ENCODE measurements around the gene UBQLN4.

The UBQLN4 gene

DNA sequence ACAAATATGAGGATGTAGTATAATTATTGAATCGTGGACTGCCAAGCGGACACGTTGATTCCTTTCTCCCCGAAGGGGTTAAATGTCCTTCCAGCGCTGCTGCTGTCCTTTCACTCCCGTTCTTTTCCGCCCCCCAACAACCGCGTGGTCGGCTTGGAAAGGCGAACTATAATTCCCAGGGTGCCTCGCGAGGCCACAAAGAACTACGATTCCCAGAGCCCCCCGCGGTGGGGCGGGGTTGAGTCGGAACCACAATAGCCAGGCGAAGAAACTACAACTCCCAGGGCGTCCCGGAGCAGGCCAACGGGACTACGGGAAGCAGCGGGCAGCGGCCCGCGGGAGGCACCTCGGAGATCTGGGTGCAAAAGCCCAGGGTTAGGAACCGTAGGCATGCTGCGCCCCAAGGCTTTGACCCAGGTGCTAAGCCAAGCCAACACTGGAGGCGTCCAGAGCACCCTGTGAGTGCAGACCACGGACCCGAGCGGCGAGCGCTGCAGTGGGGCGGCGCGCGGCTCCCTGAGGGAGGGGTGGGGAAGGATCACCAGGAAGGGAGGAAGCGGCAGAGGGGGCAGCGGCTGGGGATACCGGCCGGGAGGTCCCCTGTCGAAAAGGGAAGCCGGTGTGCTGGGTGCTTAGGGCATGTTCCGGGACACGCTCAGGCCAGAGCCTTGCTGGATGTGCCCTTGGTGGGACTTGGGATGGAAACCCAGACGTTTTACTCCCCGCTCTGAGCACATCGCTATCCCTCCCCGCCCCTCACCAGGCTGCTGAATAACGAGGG, 1.1 kb upstream of the UBQLN4 start, which contains the start of gene LAMTOR2:
LAMTOR2 (plus strand) TSS at position 283 of the 781 bp plus-strand sequence; CDS start at position 391, 108 bp downstream.
- peak within 1 kb of the TSS; percentile 84 for H3K4me3 ChIP-seq (ENCODE audit: insufficient read depth, low read length, poor library complexity, severe bottlenecking)
- H3K9me2 ChIP-seq (replicated peaks; ENCODE audit: insufficient read depth, low read length), result no peaks in the 10 kb centered on the region
- H3K27ac ChIP-seq (ENCODE audit: low read depth, low read length), result peak within 1 kb of the TSS; percentile 88
- peaks cover 10% of the 10 kb centered on the region for H3F3A ChIP-seq (ENCODE audit: insufficient read depth)
- TF ChIP-seq, protein P1, sequence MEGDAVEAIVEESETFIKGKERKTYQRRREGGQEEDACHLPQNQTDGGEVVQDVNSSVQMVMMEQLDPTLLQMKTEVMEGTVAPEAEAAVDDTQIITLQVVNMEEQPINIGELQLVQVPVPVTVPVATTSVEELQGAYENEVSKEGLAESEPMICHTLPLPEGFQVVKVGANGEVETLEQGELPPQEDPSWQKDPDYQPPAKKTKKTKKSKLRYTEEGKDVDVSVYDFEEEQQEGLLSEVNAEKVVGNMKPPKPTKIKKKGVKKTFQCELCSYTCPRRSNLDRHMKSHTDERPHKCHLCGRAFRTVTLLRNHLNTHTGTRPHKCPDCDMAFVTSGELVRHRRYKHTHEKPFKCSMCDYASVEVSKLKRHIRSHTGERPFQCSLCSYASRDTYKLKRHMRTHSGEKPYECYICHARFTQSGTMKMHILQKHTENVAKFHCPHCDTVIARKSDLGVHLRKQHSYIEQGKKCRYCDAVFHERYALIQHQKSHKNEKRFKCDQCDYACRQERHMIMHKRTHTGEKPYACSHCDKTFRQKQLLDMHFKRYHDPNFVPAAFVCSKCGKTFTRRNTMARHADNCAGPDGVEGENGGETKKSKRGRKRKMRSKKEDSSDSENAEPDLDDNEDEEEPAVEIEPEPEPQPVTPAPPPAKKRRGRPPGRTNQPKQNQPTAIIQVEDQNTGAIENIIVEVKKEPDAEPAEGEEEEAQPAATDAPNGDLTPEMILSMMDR (IDR thresholded peaks at IDR 0.05; ENCODE audit: insufficient read depth, low read length, poor library complexity, severe bottlenecking), result no peak
- no peak for TF ChIP-seq EZH2phosphoT487 (conservative IDR thresholded peaks at IDR 0.05; ENCODE audit: low read length)
- no peaks in the 10 kb centered on the region for H3K27me3 ChIP-seq (ENCODE audit: low read length)
- peak within 1 kb of the TSS; percentile 98 for H3K4me2 ChIP-seq (ENCODE audit: low read depth, low read length, poor library complexity, severe bottlenecking)
- H4K20me1 ChIP-seq (ENCODE audit: low read depth, low read length), result no peaks in the 10 kb centered on the region
- H2AFZ ChIP-seq (ENCODE audit: low read depth, low read length, severe bottlenecking), result peak within 1 kb of the TSS; percentile 81
- H3K9ac ChIP-seq (ENCODE audit: low read length), result peak within 1 kb of the TSS; percentile 91
- H3K9me3 ChIP-seq (ENCODE audit: insufficient read depth, low read length), result no peaks in the 10 kb centered on the region
- H3K79me2 ChIP-seq (ENCODE audit: insufficient read depth, low read length), result peaks cover 13% of the 10 kb centered on the region
- no peaks in the 10 kb centered on the region for H3K36me3 ChIP-seq (ENCODE audit: low read length)

DNA sequence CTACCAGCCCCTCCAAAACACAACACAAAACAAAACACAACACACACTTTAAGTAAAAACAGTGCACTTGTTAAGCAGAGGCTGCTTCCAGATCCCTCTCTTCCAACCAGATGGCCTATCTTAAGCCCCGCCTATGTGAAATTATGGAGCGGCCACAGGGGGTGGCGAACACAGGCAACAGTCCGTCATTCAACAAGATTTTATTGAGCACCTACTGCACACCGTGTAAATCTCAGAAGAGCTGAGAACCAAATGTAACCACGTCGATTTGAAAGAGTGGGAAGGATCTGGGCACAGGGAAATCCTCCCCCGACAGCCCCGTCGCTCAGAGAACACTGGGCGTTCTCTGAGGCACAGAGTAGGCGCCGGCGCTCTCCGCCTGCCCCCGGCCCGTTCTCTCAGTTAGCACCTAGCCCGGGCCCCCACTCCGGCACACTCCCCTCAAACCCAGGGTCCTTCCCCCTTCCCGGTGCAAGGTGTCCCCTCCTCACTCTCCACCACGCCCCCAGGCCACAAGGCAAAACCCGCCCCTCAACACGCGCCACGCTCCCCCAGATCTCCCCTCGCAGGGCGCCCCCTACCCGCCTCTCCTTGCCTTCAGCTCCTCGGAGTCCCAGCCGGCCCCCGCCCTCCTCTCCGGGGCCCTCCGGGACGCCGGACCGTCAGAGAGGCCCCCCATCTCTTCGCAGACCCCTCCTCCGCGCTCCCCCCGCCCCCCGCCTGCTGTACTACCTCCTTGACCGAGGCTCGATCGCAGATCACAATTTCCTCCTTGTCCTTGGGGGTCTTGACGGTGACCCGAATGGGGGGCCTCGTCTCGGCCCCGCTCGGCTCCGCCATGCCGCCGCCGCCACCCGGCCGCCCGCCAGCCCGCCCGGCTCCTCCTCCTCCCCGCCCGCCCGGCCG, 483 bp downstream of the UBQLN4 start:
- H3K9me3 ChIP-seq (ENCODE audit: insufficient read depth, low read length), result no peaks in the 10 kb centered on the region
- H3K27me3 ChIP-seq (ENCODE audit: low read length), result no peaks in the 10 kb centered on the region
- no peaks in the 10 kb centered on the region for H3K36me3 ChIP-seq (ENCODE audit: low read length)
- H3F3A ChIP-seq (ENCODE audit: insufficient read depth), result peaks cover 10% of the 10 kb centered on the region
- TF ChIP-seq, protein P1 (IDR thresholded peaks at IDR 0.05; ENCODE audit: insufficient read depth, low read length, poor library complexity, severe bottlenecking), result no peak
- TF ChIP-seq EZH2phosphoT487 (conservative IDR thresholded peaks at IDR 0.05; ENCODE audit: low read length), result no peak
- peak overlapping the region; percentile 68 for H3K4me2 ChIP-seq (ENCODE audit: low read depth, low read length, poor library complexity, severe bottlenecking)
- H3K27ac ChIP-seq (ENCODE audit: low read depth, low read length), result peak overlapping the region; percentile 52
- H3K79me2 ChIP-seq (ENCODE audit: insufficient read depth, low read length), result peaks cover 13% of the 10 kb centered on the region
- H3K9ac ChIP-seq (ENCODE audit: low read length), result peak overlapping the region; percentile 91
- H3K4me3 ChIP-seq (ENCODE audit: insufficient read depth, low read length, poor library complexity, severe bottlenecking), result peak overlapping the region; percentile 83
- H4K20me1 ChIP-seq (ENCODE audit: low read depth, low read length), result no peaks in the 10 kb centered on the region
- no peaks in the 10 kb centered on the region for H3K9me2 ChIP-seq (replicated peaks; ENCODE audit: insufficient read depth, low read length)
- H2AFZ ChIP-seq (ENCODE audit: low read depth, low read length, severe bottlenecking), result peak overlapping the region; percentile 22

DNA sequence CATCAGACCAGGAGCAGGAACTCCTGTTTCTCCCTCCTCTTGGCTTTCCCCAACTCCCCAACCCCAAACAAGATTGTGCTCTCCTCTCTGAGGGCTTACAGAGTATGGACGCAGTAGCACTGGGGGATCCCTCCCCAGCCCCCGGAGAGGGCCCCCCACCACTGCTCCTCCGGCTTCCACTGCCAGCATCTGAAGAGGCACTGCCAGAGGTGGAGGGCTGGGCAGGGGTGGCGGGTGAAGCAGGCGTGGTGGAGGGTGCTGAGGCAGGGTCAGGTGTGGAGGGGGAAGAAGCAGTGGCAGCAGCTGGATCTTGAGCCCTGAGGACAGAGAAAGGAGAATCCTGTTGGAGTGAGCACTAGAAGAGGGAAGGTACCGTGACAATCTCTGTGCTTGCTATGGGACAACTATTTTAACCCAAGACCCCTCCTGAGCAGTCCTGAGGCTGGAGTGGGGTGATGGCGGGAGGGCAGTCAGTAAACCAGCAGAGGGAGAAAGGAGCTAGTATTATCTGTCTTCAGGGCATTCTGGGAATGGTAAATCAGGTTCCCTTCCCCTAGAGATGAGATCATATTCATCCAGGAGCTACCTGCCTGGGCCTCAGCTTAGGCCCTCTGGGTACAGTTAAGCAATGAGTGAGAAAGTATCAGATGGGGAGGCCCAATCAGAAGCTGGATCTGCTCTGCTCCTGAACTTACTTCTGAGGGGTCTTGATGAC, 2.4 kb downstream of the UBQLN4 start:
- no peak overlapping the region for H3K27ac ChIP-seq (ENCODE audit: low read depth, low read length)

More for the DNA sequence above, 2.4 kb downstream of the UBQLN4 start:
- H3K27me3 ChIP-seq (ENCODE audit: low read length), result no peaks in the 10 kb centered on the region
- peaks cover 10% of the 10 kb centered on the region for H3F3A ChIP-seq (ENCODE audit: insufficient read depth)
- H3K36me3 ChIP-seq (ENCODE audit: low read length), result peaks cover 2% of the 10 kb centered on the region; the same call in 1 of the 2 replicates
- no peak overlapping the region for H3K4me3 ChIP-seq (ENCODE audit: insufficient read depth, low read length, poor library complexity, severe bottlenecking)
- H3K79me2 ChIP-seq (ENCODE audit: insufficient read depth, low read length), result peaks cover 13% of the 10 kb centered on the region
- H3K9ac ChIP-seq (ENCODE audit: low read length), result no peak overlapping the region
- H3K9me2 ChIP-seq (replicated peaks; ENCODE audit: insufficient read depth, low read length), result no peaks in the 10 kb centered on the region
- H4K20me1 ChIP-seq (ENCODE audit: low read depth, low read length), result no peaks in the 10 kb centered on the region
- no peak overlapping the region for H2AFZ ChIP-seq (ENCODE audit: low read depth, low read length, severe bottlenecking)
- no peak for TF ChIP-seq EZH2phosphoT487 (conservative IDR thresholded peaks at IDR 0.05; ENCODE audit: low read length)
- TF ChIP-seq, protein P1 (IDR thresholded peaks at IDR 0.05; ENCODE audit: insufficient read depth, low read length, poor library complexity, severe bottlenecking), result no peak
- no peaks in the 10 kb centered on the region for H3K9me3 ChIP-seq (ENCODE audit: insufficient read depth, low read length)
- no peak overlapping the region for H3K4me2 ChIP-seq (ENCODE audit: low read depth, low read length, poor library complexity, severe bottlenecking)
